C1 segment of cervical spinal cord (tissue), 14 donors: Measurements from ENCODE around the gene APBB2.
"Not testable (repeated sequence)": the region's sequence is repeated elsewhere in the genome, so short reads cannot be mapped to it uniquely, and the experiment has no call there.

ENCODE experiments used
- DNase-seq, 14 donors: peaks; one replicate each; lab custom pipeline; 2025; lab: John Stamatoyannopoulos, UW

APBB2 gene

GRCh38 chr4:41025824-41026223 lies 188.5 kb downstream of the APBB2 start:
- no peak for DNase-seq

DNA sequence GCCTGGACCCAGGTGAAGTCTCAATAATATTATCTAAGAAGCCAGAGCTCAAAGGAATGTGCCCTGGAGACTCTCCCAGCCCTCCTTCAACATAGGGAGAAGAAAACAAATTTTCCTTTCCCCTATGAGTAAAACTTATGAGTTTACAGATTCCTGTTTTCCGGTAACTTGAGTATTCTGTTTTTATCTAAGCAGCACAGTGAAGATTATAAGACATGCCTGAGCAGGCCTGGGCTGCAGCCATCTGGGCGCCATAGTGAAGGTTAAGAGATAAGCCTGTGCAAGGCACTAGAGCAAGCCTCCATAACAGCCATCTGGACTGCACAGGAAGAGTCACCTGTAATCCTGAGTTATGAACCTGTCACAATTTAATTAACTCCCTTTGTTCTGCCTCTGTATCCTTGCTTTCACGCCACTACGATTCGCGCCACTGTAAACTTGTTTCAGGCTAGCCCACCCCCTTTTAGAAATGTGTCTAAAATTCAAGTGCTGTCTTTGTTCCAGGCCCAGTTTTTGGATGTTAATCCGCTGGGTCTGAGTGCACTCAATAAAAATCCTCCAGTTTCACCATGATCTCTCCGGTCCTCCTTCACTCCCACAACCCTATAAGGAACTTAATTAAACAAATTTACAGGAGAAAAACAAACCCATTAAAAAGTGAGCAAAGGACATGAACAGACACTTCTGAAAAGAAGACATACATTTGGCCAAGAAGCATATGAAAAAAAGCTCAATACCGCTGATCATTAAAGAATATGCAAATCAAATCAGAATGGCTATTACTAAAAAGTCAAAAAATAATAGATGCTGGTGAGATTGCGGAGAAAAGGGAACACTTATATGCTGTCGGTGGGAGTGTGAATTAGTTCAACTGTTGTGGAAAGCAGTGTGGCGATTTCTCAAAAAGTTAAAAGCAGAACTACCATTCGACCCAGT lies 189.5 kb downstream of the APBB2 start:
- DNase-seq = no peak

DNA sequence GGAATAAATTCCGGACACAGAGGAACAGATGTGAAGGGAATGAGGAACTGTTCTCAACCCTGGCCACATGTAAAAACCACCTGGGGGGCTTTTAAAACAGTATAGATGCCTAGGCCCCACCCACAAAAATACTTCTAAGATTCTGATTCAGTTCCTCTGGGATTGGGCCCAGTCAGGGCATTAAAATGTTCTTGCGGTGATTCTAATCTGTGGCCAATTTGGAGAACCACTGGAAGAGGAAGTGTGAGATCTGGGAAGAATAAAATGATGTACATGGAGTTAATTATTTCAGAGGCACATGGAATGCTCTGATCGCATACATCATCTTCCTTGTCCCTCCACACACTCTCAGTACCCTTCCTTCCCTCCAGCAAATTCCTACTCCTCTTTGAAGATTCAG lies 192.2 kb downstream of the APBB2 start:
- DNase-seq = no peak

DNA sequence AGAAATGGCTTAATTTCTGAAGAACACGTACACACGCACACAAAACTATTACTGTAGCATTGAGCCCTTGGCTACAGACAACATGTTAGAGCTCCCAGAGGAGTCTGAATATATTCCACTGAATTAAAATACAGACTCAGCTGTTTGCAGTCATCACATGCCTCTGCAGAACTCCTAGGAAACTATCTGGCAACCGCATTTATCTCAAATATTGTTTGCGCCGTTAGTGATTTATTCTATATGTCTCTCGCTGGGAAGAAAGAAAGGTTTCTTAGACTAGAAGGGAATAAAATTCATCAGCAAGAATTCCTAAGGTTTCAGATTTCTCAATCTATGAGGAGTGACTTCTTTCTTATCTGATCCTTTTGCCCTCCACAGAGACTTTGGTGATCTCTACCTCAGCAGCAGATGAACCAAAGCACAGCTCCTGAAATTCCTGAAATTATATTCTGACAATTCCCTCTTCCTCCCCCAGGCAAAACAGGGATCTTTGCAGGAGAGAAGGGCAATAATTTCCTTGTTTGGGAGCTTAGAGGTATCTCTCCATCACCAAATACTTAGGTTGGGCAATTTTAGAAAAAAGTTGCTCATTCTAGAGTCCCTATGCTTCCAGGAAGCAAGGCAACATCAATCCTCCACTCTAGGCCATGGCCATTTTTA lies 199.2 kb downstream of the APBB2 start:
- no peak for DNase-seq

DNA sequence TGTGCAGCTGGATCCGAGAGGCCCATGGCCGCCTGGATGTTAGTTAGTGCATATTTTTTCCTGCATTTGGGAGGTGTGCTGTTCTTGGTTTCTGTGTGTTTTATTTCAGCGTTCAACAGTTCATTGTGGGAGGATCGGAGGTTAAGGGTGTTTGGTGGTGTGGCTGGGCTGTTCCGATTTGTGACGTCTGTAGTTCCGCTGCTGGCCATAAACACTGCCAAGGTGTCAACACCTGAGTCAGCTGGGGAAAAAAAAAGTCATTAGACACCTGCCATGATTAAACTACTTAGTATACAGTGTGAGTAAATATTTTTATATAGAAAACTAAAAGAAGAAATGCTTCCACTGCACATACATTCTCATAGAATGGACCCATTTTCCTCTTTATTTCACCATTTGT lies 200.2 kb downstream of the APBB2 start:
- no peak for DNase-seq

- DNase-seq = no peak
Measured at GRCh38 chr4:41013746-41014145, 200.6 kb downstream of the APBB2 start.

- no peak for DNase-seq
Measured at GRCh38 chr4:41012911-41013310, 201.4 kb downstream of the APBB2 start.

DNA sequence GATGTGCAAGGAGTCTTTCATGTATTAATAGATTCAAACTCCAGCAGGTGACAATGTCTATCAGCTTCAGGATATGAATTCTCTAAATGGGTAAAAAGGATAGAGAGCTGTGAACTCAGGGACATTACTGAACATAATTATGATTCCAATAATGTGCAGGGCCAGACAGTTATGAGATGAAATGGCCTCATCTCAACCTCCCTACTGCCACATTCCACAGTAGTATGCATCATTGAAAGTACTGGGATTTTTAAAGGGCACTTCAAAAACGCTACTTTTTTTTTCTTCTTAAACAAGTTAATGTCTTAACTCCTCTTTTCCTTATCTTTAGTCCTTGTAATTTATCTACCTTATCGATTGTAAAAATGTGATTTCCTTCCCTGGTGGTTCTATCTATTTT lies 202.0 kb downstream of the APBB2 start:
- DNase-seq = no peak

DNA sequence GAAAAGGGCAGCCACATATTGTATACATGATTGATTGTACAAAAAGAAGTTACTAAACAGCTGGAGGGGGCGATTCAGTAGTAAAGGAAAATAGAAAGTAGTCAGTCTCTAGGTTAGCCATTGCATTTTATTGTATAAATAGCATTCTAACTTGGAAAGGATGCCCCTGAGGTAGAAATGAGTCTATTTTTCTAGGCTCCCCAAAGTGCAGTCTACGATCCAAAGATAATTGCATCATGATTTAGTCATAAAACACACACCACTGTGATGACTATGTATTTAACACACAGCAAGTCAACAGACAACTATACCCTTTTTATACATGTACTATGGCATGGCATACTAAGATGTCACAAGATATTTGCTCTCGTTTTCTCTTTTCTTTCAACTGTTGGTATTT lies 204.9 kb downstream of the APBB2 start:
- DNase-seq = no peak

DNA sequence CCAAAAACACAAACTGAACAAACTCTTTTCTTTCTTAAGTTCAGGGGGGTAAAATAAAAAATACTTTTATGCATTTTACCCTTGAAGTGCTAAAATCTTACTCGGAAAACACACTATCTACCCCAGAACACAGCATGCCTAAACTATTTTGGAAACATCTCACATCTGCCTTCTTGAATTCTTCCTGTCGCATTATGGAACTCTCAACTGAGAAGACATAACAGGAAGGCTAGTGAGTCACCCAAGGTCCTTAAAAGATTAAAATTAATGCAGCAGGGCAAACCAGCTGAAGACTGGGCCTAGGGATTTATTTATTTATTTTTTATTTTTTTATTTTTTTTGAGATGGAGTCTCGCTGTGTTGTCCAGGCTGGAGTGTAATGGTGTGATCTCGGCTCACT lies 208.2 kb downstream of the APBB2 start:
- no peak for DNase-seq

- DNase-seq = no peak
Measured at GRCh38 chr4:41002309-41002708, 212.0 kb downstream of the APBB2 start.

GRCh38 chr4:41000356-41000755 lies 214.0 kb downstream of the APBB2 start:
- no peak for DNase-seq

- DNase-seq = no peak
Measured at GRCh38 chr4:40998675-40999358, 215.5 kb downstream of the APBB2 start.

GRCh38 chr4:40995850-40996249 lies 218.5 kb downstream of the APBB2 start:
- DNase-seq = no peak

DNA sequence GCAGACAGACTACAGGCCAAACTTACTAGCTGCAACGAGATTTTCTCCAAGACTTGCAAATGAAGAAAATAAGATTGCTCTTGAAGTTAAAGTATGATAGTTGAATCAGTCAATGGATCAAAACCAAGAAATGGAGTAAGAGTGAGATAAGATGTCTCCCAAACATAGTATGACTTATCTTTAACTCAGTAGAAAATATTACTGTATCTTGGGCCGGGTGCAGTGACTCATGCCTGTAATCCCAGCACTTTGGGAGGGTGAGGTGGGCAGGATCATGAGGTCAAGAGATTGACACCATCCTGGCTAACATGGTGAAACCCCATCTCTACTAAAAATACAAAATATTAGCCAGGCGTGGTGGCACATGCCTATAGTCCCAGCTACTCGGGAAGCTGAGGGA lies 220.0 kb downstream of the APBB2 start:
- DNase-seq = not testable (repeated sequence)

DNA sequence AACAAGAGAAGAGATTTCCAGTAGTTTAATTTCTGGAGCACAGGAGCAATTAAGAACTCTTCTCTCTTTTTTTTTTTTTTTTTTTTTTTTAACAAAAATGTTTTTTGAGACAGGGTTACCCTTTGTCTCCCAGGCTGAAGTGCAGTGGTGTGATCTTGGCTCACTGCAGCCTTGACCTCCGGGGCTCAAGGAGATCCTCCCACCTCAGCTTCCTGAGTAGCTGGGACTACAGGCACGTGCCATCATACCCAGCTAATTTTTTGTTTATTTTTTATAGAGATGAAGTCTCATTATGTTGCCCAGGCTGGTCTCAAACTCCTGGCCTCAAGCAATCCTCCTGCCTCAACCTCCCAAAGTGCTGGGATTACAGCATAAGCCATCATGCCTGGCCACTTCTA lies 221.0 kb downstream of the APBB2 start:
- not testable (repeated sequence) for DNase-seq

- no peak for DNase-seq
Measured at GRCh38 chr4:40992472-40993295, 221.7 kb downstream of the APBB2 start.

DNA sequence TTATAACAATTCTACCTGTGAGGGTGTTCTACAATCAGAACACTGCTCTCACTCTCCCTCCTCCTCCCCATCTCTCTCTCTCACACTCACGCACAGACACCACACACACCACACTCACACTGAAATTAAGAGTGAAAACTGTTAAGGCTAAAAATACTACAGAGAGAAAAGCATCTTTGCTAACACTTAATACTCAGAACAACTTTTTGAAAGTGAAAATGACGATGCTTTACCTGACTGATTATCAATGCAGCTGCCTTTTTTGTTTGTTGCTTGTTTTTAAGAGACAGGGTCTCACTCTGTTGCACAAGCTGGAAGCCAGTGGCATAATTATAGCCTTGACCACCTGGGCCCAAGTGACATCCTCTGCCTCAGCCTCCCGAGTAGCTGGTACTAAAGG lies 222.4 kb downstream of the APBB2 start:
- DNase-seq = no peak

DNA sequence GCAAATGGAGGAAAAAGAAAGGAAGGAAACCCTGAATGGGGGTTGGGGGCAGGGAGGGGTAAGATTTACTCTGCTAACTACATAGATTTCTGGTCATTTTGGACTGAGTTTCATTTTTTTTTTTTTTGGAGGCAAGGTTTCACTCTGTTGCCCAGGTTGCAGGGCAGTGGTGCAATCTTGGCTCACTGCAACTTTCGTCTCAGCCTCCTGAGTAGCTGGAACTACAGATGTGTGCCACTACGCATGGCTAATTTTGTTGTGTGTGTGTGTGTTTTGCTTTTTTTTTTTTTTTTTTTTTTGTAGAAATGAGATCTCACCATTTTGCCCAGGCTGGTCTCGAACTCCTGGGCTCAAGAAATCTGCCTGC lies 223.5 kb downstream of the APBB2 start:
- no peak for DNase-seq

DNA sequence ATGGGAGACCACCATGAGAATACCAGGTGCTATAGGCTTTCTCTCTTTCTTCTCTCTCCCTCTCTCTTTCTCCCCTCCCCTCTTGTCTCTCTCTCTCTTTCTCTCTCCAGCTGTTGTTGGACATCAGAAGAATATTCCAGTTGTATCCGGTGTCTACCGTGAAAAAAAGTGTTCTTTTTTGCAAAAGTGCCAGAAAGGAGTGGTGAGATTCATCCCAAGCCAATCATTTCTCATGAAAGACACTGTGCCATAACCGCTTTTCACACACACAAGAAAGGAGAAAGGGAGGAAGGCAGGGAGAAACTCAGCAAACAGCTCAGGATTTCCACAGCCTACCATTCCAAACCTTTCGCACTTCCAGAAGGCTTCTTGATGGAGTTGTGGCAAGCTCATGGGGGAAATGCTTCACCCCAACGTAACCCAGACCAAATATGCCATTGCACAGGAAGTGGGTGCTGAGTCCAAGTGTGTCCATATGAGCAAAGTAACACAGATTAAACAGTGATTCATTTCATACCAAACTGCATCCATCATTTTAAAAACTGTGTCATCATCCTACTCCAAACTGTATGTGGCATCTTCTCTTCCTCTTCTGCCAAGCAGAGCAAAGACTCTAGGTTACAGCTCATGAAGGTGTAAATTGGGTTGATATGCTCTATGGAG lies 224.0 kb downstream of the APBB2 start:
- no peak for DNase-seq

- no peak for DNase-seq
Measured at GRCh38 chr4:40987151-40987550, 227.2 kb downstream of the APBB2 start.
